ENCODE measurements around the gene DOP1A. TPM values are rescaled to one million over a fixed set of nuclear protein-coding genes. Genes with fewer than 3 reads are reported as not detected.
A peak's percentile ranks its signal among the peaks of the same experiment; 100 is the strongest.

DOP1A gene
- total RNA-seq, 1 experiment from 2014 or later, result 31.9 TPM

- Histone ChIP-seq H3K36me3 (ENCODE audit: insufficient read depth, low read length, poor library complexity, severe bottlenecking) (peaks cover 24% of the 10 kb centered on the region), H3K9me3 (ENCODE audit: low read depth, low read length, poor library complexity, severe bottlenecking) (no peaks in the 10 kb centered on the region), H3K4me1 (ENCODE audit: insufficient read depth, low read length, poor library complexity, severe bottlenecking) (peaks cover 7% of the 10 kb centered on the region), H3K27ac (ENCODE audit: low read depth, low read length, poor library complexity, severe bottlenecking) (no peak overlapping the region), H3K27me3 (replicated peaks; ENCODE audit: insufficient read depth, low read depth, low read length, poor library complexity) (no peaks in the 10 kb centered on the region), H3K4me3 (ENCODE audit: low read depth, low read length, poor library complexity, severe bottlenecking) (no peak overlapping the region)
- no peak for DNase-seq (ENCODE audit: low spot score)
- intact Hi-C loops (cut with micrococcal nuclease; ENCODE audit: unreplicated experiment), result no loop called here
- TF ChIP-seq CTCF (conservative IDR thresholded peaks at IDR 0.05; ENCODE audit: low read depth, low read length), result no peak
- no peak for TF ChIP-seq EZH2 (IDR thresholded peaks at IDR 0.05; ENCODE audit: borderline replicate concordance, low read depth, low read length, poor library complexity, severe bottlenecking)
- ChIA-PET CTCF (no interaction called here), POLR2A (ENCODE audit: low non-redundant PET) (no interaction called here)
- no TSS peak for BruUV-seq (replicated peaks)
These were observed 29.2 kb upstream of the DOP1A start for GRCh38 chr6:83038246-83038645.

- Histone ChIP-seq H3K36me3 (ENCODE audit: insufficient read depth, low read length, poor library complexity, severe bottlenecking) (peaks cover 9% of the 10 kb centered on the region), H3K9me3 (ENCODE audit: low read depth, low read length, poor library complexity, severe bottlenecking) (no peaks in the 10 kb centered on the region), H3K4me1 (ENCODE audit: insufficient read depth, low read length, poor library complexity, severe bottlenecking) (peaks cover 22% of the 10 kb centered on the region), H3K4me3 (ENCODE audit: low read depth, low read length, poor library complexity, severe bottlenecking) (no peak overlapping the region), H3K27ac (ENCODE audit: low read depth, low read length, poor library complexity, severe bottlenecking) (no peak overlapping the region), H3K27me3 (replicated peaks; ENCODE audit: insufficient read depth, low read depth, low read length, poor library complexity) (no peaks in the 10 kb centered on the region)
- POLR2A ChIA-PET (ENCODE audit: low non-redundant PET), result no interaction called here
- no TSS peak for BruUV-seq (replicated peaks)
- DNase-seq (ENCODE audit: low spot score), result no peak
- intact Hi-C loops (cut with micrococcal nuclease; ENCODE audit: unreplicated experiment), result no loop called here
- TF ChIP-seq EZH2 (IDR thresholded peaks at IDR 0.05; ENCODE audit: borderline replicate concordance, low read depth, low read length, poor library complexity, severe bottlenecking) (no peak), CTCF (conservative IDR thresholded peaks at IDR 0.05; ENCODE audit: low read depth, low read length) (no peak)
- CTCF ChIA-PET, result no interaction called here
These were observed 24.9 kb upstream of the DOP1A start for GRCh38 chr6:83042467-83043053.

GRCh38 chr6:83044091-83044768 lies 23.2 kb upstream of the DOP1A start:
- peak; percentile 74 for DNase-seq (ENCODE audit: low spot score)
- TF ChIP-seq EZH2 (IDR thresholded peaks at IDR 0.05; ENCODE audit: borderline replicate concordance, low read depth, low read length, poor library complexity, severe bottlenecking) (no peak), CTCF (conservative IDR thresholded peaks at IDR 0.05; ENCODE audit: low read depth, low read length) (0 out of 2 replicates have a peak, but pooled peaks have one; percentile 10)
- intact Hi-C loops (cut with micrococcal nuclease; ENCODE audit: unreplicated experiment), result no loop called here
- Histone ChIP-seq H3K27me3 (replicated peaks; ENCODE audit: insufficient read depth, low read depth, low read length, poor library complexity) (no peaks in the 10 kb centered on the region), H3K27ac (ENCODE audit: low read depth, low read length, poor library complexity, severe bottlenecking) (peak overlapping the region; percentile 5), H3K9me3 (ENCODE audit: low read depth, low read length, poor library complexity, severe bottlenecking) (no peaks in the 10 kb centered on the region), H3K36me3 (ENCODE audit: insufficient read depth, low read length, poor library complexity, severe bottlenecking) (peaks cover 6% of the 10 kb centered on the region), H3K4me1 (ENCODE audit: insufficient read depth, low read length, poor library complexity, severe bottlenecking) (peaks cover 22% of the 10 kb centered on the region), H3K4me3 (ENCODE audit: low read depth, low read length, poor library complexity, severe bottlenecking) (no peak overlapping the region)
- POLR2A ChIA-PET (ENCODE audit: low non-redundant PET), result interaction anchor here (0.6 kb wide), 1 partner anchor 863 kb away, joined by 3 read pairs; no protein-coding TSS in a partner anchor
- no TSS peak for BruUV-seq (replicated peaks)
- CTCF ChIA-PET, result no interaction called here
